Measurements from ENCODE around the gene LRRC36. TPM values are rescaled to one million over a fixed set of nuclear protein-coding genes. Genes with fewer than 3 reads are reported as not detected.

The LRRC36 gene
- total and polyA plus RNA-seq, 9 of the 15 experiments (the other 6 are each of a cell fraction or from before 2014, with no cell fraction given): 0.09 to 0.40 (median 0.17) TPM; not detected in 1

DNA sequence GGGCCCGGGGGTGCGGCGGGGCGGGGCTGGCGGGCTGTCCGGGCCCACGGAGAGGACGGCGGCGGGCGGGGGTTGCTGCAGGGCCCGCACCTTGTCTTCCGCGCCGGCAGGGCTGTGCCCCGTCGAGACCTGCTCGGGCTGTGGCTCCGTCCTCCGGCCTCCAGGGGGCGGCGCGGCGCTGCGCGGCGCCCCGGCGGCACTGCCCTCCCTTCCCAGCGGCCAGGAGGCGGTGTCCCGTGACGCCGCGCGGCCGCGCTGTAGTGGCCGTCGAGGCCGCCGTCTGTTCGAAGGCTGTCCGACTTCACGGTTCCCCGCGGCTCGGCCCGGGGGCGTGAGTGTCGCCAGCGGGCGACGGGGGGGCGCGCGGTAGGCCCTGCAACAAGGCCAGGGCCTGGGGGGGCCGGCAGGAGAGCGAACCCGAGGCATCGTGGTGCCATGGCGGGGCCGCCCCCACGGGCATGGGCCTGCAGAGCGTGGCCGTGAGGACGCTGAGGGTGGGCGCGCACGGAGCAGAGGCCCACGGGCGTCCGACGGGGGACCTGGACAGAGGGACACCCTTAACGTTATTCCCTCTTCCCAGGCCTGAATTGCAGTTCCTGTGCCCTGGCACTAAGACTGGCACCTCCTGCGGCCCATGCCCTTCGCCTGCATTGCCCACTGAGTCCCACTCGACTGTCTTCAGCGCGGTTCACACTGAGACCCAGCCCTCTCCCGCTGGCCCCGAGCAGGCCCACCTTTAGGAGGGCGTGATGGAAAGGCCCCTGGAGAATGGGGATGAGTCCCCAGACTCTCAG, 47.1 kb upstream of the LRRC36 start, which contains the start of gene PLEKHG4 (continued):
- peak; percentile 47; the same call in 1 of the 2 replicates for TF ChIP-seq FOSL1 (tag; conservative IDR thresholded peaks at IDR 0.05)
- peak in 1 of 2 experiments; percentile 93; a peak in 2 of 4 replicates for TF ChIP-seq MAZ (CRISPR knock-in tag; conservative IDR thresholded peaks at IDR 0.05 in 1 of 2, IDR thresholded peaks at IDR 0.05 in 1 of 2)
- no peak for TF ChIP-seq ESRRB (CRISPR knock-in tag; IDR thresholded peaks at IDR 0.05; ENCODE audit: borderline replicate concordance)
- peak; percentile 92 for TF ChIP-seq KAT7 (CRISPR knock-in tag; IDR thresholded peaks at IDR 0.05; ENCODE audit: borderline replicate concordance)
- TF ChIP-seq, protein P1, sequence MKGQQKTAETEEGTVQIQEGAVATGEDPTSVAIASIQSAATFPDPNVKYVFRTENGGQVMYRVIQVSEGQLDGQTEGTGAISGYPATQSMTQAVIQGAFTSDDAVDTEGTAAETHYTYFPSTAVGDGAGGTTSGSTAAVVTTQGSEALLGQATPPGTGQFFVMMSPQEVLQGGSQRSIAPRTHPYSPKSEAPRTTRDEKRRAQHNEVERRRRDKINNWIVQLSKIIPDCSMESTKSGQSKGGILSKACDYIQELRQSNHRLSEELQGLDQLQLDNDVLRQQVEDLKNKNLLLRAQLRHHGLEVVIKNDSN (CRISPR knock-in tag; IDR thresholded peaks at IDR 0.05): peak; percentile 60; the same call in 1 of the 2 replicates
- TF ChIP-seq, protein P2, sequence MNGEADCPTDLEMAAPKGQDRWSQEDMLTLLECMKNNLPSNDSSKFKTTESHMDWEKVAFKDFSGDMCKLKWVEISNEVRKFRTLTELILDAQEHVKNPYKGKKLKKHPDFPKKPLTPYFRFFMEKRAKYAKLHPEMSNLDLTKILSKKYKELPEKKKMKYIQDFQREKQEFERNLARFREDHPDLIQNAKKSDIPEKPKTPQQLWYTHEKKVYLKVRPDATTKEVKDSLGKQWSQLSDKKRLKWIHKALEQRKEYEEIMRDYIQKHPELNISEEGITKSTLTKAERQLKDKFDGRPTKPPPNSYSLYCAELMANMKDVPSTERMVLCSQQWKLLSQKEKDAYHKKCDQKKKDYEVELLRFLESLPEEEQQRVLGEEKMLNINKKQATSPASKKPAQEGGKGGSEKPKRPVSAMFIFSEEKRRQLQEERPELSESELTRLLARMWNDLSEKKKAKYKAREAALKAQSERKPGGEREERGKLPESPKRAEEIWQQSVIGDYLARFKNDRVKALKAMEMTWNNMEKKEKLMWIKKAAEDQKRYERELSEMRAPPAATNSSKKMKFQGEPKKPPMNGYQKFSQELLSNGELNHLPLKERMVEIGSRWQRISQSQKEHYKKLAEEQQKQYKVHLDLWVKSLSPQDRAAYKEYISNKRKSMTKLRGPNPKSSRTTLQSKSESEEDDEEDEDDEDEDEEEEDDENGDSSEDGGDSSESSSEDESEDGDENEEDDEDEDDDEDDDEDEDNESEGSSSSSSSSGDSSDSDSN (IDR thresholded peaks at IDR 0.05; ENCODE audit: borderline replicate concordance in 1 of 2, low read depth in 2 of 2, low read length in 2 of 2): peak; percentile 63 to 84; a peak in 2 of 4 replicates
- no peak for TF ChIP-seq ARID1B (IDR thresholded peaks at IDR 0.05)
- TF ChIP-seq, protein P3, sequence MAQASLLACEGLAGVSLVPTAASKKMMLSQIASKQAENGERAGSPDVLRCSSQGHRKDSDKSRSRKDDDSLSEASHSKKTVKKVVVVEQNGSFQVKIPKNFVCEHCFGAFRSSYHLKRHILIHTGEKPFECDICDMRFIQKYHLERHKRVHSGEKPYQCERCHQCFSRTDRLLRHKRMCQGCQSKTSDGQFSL (CRISPR knock-in tag; IDR thresholded peaks at IDR 0.05): 0 out of 2 replicates have a peak, but pooled peaks have one; percentile 55
- TF ChIP-seq, protein P3 (tag; IDR thresholded peaks at IDR 0.05): no peak
- TF ChIP-seq NFIC (IDR thresholded peaks at IDR 0.05): peak; percentile 98
- TF ChIP-seq HEY1 (CRISPR knock-in tag; IDR thresholded peaks at IDR 0.05; ENCODE audit: borderline replicate concordance): no peak
- TF ChIP-seq, protein P4, sequence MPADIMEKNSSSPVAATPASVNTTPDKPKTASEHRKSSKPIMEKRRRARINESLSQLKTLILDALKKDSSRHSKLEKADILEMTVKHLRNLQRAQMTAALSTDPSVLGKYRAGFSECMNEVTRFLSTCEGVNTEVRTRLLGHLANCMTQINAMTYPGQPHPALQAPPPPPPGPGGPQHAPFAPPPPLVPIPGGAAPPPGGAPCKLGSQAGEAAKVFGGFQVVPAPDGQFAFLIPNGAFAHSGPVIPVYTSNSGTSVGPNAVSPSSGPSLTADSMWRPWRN (IDR thresholded peaks at IDR 0.05; ENCODE audit: low read depth): no peak
- TF ChIP-seq KAT8 (IDR thresholded peaks at IDR 0.05; ENCODE audit: low read depth): no peak
- no peak for TF ChIP-seq CBX2 (IDR thresholded peaks at IDR 0.05; ENCODE audit: insufficient read depth, low read length, poor library complexity, severe bottlenecking)
- TF ChIP-seq, protein P5, sequence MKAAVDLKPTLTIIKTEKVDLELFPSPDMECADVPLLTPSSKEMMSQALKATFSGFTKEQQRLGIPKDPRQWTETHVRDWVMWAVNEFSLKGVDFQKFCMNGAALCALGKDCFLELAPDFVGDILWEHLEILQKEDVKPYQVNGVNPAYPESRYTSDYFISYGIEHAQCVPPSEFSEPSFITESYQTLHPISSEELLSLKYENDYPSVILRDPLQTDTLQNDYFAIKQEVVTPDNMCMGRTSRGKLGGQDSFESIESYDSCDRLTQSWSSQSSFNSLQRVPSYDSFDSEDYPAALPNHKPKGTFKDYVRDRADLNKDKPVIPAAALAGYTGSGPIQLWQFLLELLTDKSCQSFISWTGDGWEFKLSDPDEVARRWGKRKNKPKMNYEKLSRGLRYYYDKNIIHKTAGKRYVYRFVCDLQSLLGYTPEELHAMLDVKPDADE (conservative IDR thresholded peaks at IDR 0.05; ENCODE audit: control insufficient read depth, low read depth, low read length): peak; percentile 73
- TF ChIP-seq KDM4B (IDR thresholded peaks at IDR 0.05; ENCODE audit: borderline replicate concordance in 2 of 2, low read depth in 1 of 2): no peak
- TF ChIP-seq NR2C2 (CRISPR knock-in tag; IDR thresholded peaks at IDR 0.05): no peak
- TF ChIP-seq NR2C2 (tag; IDR thresholded peaks at IDR 0.05): peak; percentile 56
- no peak; the same call in 1 of the 2 replicates for TF ChIP-seq ZNF707 (CRISPR knock-in tag; conservative IDR thresholded peaks at IDR 0.05)
- TF ChIP-seq MEF2A (IDR thresholded peaks at IDR 0.05; ENCODE audit: control insufficient read depth, low read depth, low read length): 0 out of 2 replicates have a peak, but pooled peaks have one; percentile 45

Measured in K562 (cell line).